Measurements from ENCODE around the gene DBN1.
A peak's percentile ranks its signal among the peaks of the same experiment; 100 is the strongest.
"Not testable (repeated sequence)": the region's sequence is repeated elsewhere in the genome, so short reads cannot be mapped to it uniquely, and the experiment has no call there.

The DBN1 gene

DNA sequence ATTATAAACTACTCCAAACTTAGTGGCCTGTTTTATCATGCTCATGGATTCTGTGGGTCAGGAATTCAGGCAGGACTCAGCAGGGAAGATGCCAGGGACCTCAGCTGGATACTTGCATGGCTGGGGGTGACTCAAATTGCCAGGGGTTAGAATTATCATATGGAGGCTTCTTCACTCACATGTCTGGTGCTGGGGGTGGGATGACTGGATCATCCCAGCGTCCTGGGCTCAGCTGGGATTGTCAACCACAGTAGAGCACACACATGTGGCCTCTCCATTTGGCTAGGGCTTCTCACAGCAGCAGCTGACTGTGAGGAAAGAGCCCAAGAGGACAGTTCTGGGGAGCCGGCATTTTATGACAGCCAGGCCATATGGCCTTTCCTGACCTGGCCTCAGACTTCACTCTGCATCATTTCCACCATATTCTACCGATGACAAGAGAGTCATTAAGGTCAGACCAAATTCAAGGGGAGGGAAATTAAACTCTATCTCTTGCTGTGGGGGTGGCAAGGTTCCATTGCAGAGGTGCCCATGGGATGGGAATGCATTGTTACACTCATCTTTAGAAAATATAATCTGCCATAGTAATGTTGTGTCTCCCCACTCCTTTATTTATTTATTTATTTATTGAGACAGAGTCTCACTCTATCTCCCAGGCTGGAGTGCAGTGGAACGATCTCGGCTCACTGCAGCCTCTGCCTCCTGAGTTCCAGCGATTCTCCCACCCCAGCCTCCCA, 52.2 kb downstream of the DBN1 start:
- H3K9me3 ChIP-seq (ENCODE audit: severe bottlenecking) = no peaks in the 10 kb centered on the region
- H3K36me3 ChIP-seq (ENCODE audit: low read depth) = no peaks in the 10 kb centered on the region
- H3K4me3 ChIP-seq (ENCODE audit: severe bottlenecking) = no peak overlapping the region
- TF ChIP-seq, protein P1, sequence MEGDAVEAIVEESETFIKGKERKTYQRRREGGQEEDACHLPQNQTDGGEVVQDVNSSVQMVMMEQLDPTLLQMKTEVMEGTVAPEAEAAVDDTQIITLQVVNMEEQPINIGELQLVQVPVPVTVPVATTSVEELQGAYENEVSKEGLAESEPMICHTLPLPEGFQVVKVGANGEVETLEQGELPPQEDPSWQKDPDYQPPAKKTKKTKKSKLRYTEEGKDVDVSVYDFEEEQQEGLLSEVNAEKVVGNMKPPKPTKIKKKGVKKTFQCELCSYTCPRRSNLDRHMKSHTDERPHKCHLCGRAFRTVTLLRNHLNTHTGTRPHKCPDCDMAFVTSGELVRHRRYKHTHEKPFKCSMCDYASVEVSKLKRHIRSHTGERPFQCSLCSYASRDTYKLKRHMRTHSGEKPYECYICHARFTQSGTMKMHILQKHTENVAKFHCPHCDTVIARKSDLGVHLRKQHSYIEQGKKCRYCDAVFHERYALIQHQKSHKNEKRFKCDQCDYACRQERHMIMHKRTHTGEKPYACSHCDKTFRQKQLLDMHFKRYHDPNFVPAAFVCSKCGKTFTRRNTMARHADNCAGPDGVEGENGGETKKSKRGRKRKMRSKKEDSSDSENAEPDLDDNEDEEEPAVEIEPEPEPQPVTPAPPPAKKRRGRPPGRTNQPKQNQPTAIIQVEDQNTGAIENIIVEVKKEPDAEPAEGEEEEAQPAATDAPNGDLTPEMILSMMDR (IDR thresholded peaks at IDR 0.05; ENCODE audit: poor library complexity, severe bottlenecking) = no peak
- H3K4me1 ChIP-seq (ENCODE audit: insufficient read depth, poor library complexity, severe bottlenecking) = peaks cover 3% of the 10 kb centered on the region
- H3K27me3 ChIP-seq (ENCODE audit: insufficient read depth, poor library complexity, severe bottlenecking) = no peaks in the 10 kb centered on the region
- no peak overlapping the region for H3K27ac ChIP-seq (ENCODE audit: poor library complexity, severe bottlenecking)
- DNase-seq (ENCODE audit: low spot score) = no peak
- no peak for ATAC-seq (ENCODE audit: low read depth)

DNA sequence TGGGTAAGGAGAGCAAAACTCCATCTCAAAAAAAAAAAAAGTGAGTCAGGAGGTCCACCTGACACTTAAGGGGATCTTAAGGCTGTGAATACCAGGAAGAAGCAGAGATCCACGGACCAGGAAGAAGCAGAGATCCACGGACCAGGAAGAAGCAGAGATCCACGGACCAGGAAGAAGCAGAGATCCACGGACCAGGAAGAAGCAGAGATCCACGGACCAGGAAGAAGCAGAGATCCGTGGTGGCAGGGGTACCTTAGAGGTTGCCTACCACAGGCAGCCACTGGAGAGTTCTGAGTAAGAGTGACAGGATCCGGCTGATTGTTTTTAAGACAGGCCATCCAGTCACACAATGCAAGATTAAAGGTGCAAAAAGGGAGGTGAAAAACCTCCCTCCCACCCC, 53.0 kb downstream of the DBN1 start:
- H3K36me3 ChIP-seq (ENCODE audit: low read depth); H3K4me3 ChIP-seq (ENCODE audit: severe bottlenecking); H3K27me3 ChIP-seq (ENCODE audit: insufficient read depth, poor library complexity, severe bottlenecking); ATAC-seq (ENCODE audit: low read depth); H3K9me3 ChIP-seq (ENCODE audit: severe bottlenecking); H3K4me1 ChIP-seq (ENCODE audit: insufficient read depth, poor library complexity, severe bottlenecking); DNase-seq (ENCODE audit: low spot score); H3K27ac ChIP-seq (ENCODE audit: poor library complexity, severe bottlenecking): not testable (repeated sequence)

GRCh38 chr5:177419046-177419445, 54.4 kb downstream of the DBN1 start:
- ATAC-seq (ENCODE audit: low read depth) = peak; percentile 40; the same call in 2 of the 3 replicates
- TF ChIP-seq, protein P1 (IDR thresholded peaks at IDR 0.05; ENCODE audit: poor library complexity, severe bottlenecking) = no peak
- DNase-seq (ENCODE audit: low spot score) = no peak
- no peak overlapping the region for H3K4me3 ChIP-seq (ENCODE audit: severe bottlenecking)
- H3K36me3 ChIP-seq (ENCODE audit: low read depth) = no peaks in the 10 kb centered on the region
- H3K27me3 ChIP-seq (ENCODE audit: insufficient read depth, poor library complexity, severe bottlenecking) = no peaks in the 10 kb centered on the region
- no peaks in the 10 kb centered on the region for H3K4me1 ChIP-seq (ENCODE audit: insufficient read depth, poor library complexity, severe bottlenecking)
- H3K9me3 ChIP-seq (ENCODE audit: severe bottlenecking) = no peaks in the 10 kb centered on the region
- H3K27ac ChIP-seq (ENCODE audit: poor library complexity, severe bottlenecking) = no peak overlapping the region

DNA sequence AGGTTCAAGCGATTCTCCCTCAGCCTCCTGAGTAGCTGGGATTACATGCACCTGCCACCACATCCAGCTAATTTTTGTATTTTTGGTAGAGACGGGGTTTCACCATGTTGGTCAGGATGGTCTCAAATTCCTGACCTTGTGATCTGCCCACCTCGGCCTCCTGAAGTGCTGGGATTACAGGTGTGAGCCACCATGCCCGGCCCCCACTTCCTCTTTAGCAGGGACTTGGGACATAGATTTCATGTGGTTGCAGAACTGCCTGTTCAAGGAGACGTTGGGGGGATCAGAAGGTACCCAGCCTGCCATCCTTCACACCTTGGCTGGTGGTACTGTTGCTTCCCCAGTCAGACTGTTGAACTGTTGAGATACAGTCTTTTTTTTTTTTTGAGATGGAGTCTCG, 56.4 kb downstream of the DBN1 start:
- H3K4me1 ChIP-seq (ENCODE audit: insufficient read depth, poor library complexity, severe bottlenecking); H3K27me3 ChIP-seq (ENCODE audit: insufficient read depth, poor library complexity, severe bottlenecking); H3K9me3 ChIP-seq (ENCODE audit: severe bottlenecking); DNase-seq (ENCODE audit: low spot score); H3K4me3 ChIP-seq (ENCODE audit: severe bottlenecking); H3K27ac ChIP-seq (ENCODE audit: poor library complexity, severe bottlenecking); H3K36me3 ChIP-seq (ENCODE audit: low read depth); ATAC-seq (ENCODE audit: low read depth): not testable (repeated sequence)

- no peaks in the 10 kb centered on the region for H3K27me3 ChIP-seq (ENCODE audit: insufficient read depth, poor library complexity, severe bottlenecking)
- H3K4me3 ChIP-seq (ENCODE audit: severe bottlenecking) = no peak overlapping the region
- no peaks in the 10 kb centered on the region for H3K36me3 ChIP-seq (ENCODE audit: low read depth)
- H3K4me1 ChIP-seq (ENCODE audit: insufficient read depth, poor library complexity, severe bottlenecking) = no peaks in the 10 kb centered on the region
- TF ChIP-seq, protein P1 (IDR thresholded peaks at IDR 0.05; ENCODE audit: poor library complexity, severe bottlenecking) = no peak
- no peaks in the 10 kb centered on the region for H3K9me3 ChIP-seq (ENCODE audit: severe bottlenecking)
- ATAC-seq (ENCODE audit: low read depth) (no peak), DNase-seq (ENCODE audit: low spot score) (no peak)
- H3K27ac ChIP-seq (ENCODE audit: poor library complexity, severe bottlenecking) = no peak overlapping the region
Measured at GRCh38 chr5:177414481-177414880, 59.0 kb downstream of the DBN1 start.

DNA sequence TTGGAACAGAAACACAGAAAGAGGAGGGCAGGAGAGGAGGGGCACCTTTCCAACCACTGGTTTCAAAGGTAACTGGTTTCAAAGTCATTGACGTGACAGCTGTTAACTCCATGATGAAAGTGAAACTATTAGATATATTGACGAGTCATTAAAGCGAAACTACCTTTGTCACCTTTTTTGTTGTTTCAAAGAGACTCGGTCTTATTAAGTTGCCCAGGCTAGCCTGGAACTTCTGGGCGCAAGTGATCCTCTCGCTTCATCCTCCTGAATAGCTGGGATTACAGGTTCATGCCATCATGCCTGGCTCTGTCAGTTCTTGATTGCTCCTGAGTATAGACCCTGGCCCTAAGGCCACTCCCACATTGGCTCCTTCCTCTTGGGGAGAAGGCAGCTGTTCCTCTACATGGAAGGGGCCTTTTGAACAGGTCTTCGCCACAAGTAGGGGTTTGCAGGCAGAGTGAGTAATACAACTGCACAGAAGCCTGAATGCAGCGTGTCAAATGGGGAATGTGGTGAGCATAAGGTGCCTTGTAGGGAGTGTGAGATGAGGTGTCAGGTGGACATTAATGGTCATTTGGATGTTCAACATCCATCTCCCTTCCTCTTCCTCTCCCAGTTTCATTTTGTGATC, 60.7 kb downstream of the DBN1 start:
- Histone ChIP-seq H3K4me3 (ENCODE audit: severe bottlenecking) (no peak overlapping the region), H3K9me3 (ENCODE audit: severe bottlenecking) (no peaks in the 10 kb centered on the region), H3K36me3 (ENCODE audit: low read depth) (no peaks in the 10 kb centered on the region), H3K27me3 (ENCODE audit: insufficient read depth, poor library complexity, severe bottlenecking) (no peaks in the 10 kb centered on the region), H3K27ac (ENCODE audit: poor library complexity, severe bottlenecking) (no peak overlapping the region), H3K4me1 (ENCODE audit: insufficient read depth, poor library complexity, severe bottlenecking) (no peaks in the 10 kb centered on the region)
- no peak for ATAC-seq (ENCODE audit: low read depth)
- DNase-seq (ENCODE audit: low spot score) = no peak
- TF ChIP-seq, protein P1 (IDR thresholded peaks at IDR 0.05; ENCODE audit: poor library complexity, severe bottlenecking) = no peak

All from RWPE2 (cell line).